ENCODE measurements around the gene TBL3.

GRCh38 chr16:1993731-1994131 is 21.9 kb downstream of the TBL3 start:
- TF ChIP-seq, protein P1, sequence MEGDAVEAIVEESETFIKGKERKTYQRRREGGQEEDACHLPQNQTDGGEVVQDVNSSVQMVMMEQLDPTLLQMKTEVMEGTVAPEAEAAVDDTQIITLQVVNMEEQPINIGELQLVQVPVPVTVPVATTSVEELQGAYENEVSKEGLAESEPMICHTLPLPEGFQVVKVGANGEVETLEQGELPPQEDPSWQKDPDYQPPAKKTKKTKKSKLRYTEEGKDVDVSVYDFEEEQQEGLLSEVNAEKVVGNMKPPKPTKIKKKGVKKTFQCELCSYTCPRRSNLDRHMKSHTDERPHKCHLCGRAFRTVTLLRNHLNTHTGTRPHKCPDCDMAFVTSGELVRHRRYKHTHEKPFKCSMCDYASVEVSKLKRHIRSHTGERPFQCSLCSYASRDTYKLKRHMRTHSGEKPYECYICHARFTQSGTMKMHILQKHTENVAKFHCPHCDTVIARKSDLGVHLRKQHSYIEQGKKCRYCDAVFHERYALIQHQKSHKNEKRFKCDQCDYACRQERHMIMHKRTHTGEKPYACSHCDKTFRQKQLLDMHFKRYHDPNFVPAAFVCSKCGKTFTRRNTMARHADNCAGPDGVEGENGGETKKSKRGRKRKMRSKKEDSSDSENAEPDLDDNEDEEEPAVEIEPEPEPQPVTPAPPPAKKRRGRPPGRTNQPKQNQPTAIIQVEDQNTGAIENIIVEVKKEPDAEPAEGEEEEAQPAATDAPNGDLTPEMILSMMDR (conservative IDR thresholded peaks at IDR 0.05; ENCODE audit: low read length), result no peak
- TF ChIP-seq EZH2phosphoT487 (IDR thresholded peaks at IDR 0.05; ENCODE audit: borderline replicate concordance, low read depth, low read length), result no peak
